ENCODE data around the gene ICAM2. TPM values are rescaled to one million over a fixed set of nuclear protein-coding genes. Genes with fewer than 3 reads are reported as not detected.

ICAM2 gene
- total RNA-seq, 6 donors from 2014 or later: 27.2 to 114 (median 82.0) TPM

- ATAC-seq (ENCODE audit: low FRiP score in 2 of 2) (peak in 1 of 2 donors; percentile 22), DNase-seq (peak in 1 of 2 donors; percentile 42)
- Histone ChIP-seq H3K4me1 (peaks cover 0 to 16% (median 4%) of the 10 kb centered on the region in 4 donors), H3K27ac (peak overlapping the region in 2 of 4 donors; percentile 34 to 56), H3K4me3 (no peak overlapping the region), H3K9me3 (no peaks in the 10 kb centered on the region), H3K36me3 (peaks cover 8 to 75% (median 32%) of the 10 kb centered on the region in 4 donors), H3K27me3 (no peaks in the 10 kb centered on the region)
- TF ChIP-seq POLR2A (IDR thresholded peaks at IDR 0.05) (peak in 1 of 4 donors; percentile 35), EP300 (IDR thresholded peaks at IDR 0.05) (no peak)
- WGBS, 2 donors: 77 to 86% methylated on average over 5 of the region's 5 CpGs
These were observed 42.7 kb upstream of the ICAM2 start for GRCh38 chr17:64063088-64063487.

DNA sequence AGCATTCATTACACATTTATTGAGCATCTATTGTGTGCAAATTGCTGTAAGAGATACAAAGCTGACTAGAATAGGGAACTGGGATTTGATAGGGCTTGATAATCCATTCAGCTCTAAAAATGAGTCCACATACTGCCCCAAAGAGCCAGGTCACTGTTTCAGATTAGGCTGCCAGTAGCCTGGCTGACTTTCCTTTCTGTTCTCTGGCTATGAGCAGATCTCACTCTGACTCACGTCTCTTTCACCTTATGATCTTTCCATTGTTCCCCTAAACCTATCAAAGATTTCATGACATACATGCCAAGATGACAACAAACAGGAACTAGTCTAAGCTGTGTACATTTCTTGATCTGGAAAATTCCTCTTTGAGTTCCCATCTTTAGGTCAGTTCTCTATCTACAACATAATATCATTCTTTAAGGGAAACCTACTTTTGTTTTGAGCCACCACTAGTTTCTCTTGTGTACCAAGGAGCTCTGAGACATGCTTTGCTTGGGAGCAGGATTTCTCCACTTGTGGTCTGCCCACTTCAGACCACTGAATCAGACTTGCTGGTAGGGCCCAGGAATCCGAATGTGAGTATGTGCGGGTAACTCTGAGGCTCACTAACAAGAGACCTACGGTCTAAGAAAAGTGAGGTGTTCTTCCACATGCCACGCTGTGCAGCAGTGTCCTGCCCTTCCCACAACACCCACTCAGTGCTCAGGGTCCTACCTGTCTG, 40.9 kb upstream of the ICAM2 start:
- H3K27me3 ChIP-seq: no peaks in the 10 kb centered on the region
- H3K4me1 ChIP-seq: peaks cover 0 to 16% (median 4%) of the 10 kb centered on the region in 4 donors
- H3K9me3 ChIP-seq: no peaks in the 10 kb centered on the region
- WGBS, 2 donors: 91 to 94% methylated on average over 5 of the region's 5 CpGs
- H3K36me3 ChIP-seq: peaks cover 9 to 80% (median 36%) of the 10 kb centered on the region in 4 donors
- H3K27ac ChIP-seq: peak overlapping the region in 3 of 4 donors; percentile 5 to 54 (median 8)
- TF ChIP-seq CTCF (IDR thresholded peaks at IDR 0.05) (no peak), POLR2A (IDR thresholded peaks at IDR 0.05) (peak in 1 of 4 donors; percentile 9), EP300 (IDR thresholded peaks at IDR 0.05) (no peak), POLR2AphosphoS5 (IDR thresholded peaks at IDR 0.05) (no peak)
- DNase-seq (peak in 1 of 2 donors; percentile 6), ATAC-seq (ENCODE audit: low FRiP score in 2 of 2) (no peak)
- no peak overlapping the region for H3K4me3 ChIP-seq

DNA sequence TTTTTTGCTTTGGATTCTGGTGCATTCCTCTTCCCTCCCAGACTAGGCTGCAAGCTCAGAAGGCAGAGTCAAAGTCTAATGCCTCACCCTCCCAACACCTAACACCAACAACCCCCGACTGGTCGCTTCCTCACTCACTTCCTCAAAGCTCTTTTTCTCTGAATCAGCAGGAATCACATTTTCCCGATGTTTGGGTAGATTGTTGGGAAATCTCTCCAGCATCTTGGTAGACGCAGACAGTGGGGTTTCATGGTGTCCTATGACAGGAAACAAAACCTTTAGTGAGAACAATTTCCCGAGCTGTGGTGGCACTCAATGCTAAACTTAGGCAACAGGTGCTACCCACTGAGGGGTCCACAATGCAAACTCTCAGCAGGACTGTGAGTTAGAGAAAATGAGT, 39.9 kb upstream of the ICAM2 start:
- ATAC-seq (ENCODE audit: low FRiP score in 2 of 2) (no peak), DNase-seq (peak in 1 of 2 donors; percentile 23)
- Histone ChIP-seq H3K27ac (peak overlapping the region in 1 of 4 donors; percentile 48), H3K4me3 (no peak overlapping the region), H3K36me3 (peaks cover 9 to 82% (median 42%) of the 10 kb centered on the region in 4 donors), H3K27me3 (no peaks in the 10 kb centered on the region), H3K4me1 (peaks cover 0 to 16% (median 4%) of the 10 kb centered on the region in 4 donors), H3K9me3 (no peaks in the 10 kb centered on the region)
- WGBS, 2 donors: 59 to 76% methylated on average over 5 of the region's 5 CpGs
- TF ChIP-seq EP300 (IDR thresholded peaks at IDR 0.05) (no peak), POLR2A (IDR thresholded peaks at IDR 0.05) (peak in 1 of 4 donors; percentile 7), CTCF (IDR thresholded peaks at IDR 0.05) (no peak), POLR2AphosphoS5 (IDR thresholded peaks at IDR 0.05) (no peak)

DNA sequence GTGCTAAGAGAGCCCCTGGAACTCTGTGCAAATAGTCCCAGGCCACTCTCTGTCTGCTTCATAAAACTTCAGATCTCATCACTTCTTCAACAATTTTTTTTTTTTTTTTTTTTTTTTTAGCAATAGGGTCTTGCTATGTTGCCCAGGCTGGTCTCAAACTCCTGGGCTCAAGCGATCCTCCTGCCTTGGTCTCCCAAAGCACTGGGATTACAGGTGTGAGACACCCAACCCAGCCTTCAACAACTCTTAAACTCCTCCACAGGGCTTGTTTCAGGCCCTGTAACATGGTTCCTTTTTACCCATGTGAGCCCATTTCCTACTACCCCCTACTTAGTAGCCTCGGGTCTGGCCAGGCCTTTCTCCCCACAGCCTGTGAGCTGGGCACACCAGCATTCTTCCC, 39.3 kb upstream of the ICAM2 start:
- no peaks in the 10 kb centered on the region for H3K9me3 ChIP-seq
- H3K36me3 ChIP-seq: peaks cover 9 to 83% (median 46%) of the 10 kb centered on the region in 4 donors
- no peak overlapping the region for H3K4me3 ChIP-seq
- peak overlapping the region in 1 of 4 donors; percentile 43 for H3K27ac ChIP-seq
- DNase-seq: peak in 1 of 2 donors; percentile 11
- H3K27me3 ChIP-seq: no peaks in the 10 kb centered on the region
- H3K4me1 ChIP-seq: peaks cover 0 to 16% (median 4%) of the 10 kb centered on the region in 4 donors
- no peak for TF ChIP-seq EP300 (IDR thresholded peaks at IDR 0.05)
- WGBS, 2 donors: 100% methylated on average over 2 of the region's 2 CpGs
- no peak for ATAC-seq (ENCODE audit: low FRiP score in 2 of 2)

DNA sequence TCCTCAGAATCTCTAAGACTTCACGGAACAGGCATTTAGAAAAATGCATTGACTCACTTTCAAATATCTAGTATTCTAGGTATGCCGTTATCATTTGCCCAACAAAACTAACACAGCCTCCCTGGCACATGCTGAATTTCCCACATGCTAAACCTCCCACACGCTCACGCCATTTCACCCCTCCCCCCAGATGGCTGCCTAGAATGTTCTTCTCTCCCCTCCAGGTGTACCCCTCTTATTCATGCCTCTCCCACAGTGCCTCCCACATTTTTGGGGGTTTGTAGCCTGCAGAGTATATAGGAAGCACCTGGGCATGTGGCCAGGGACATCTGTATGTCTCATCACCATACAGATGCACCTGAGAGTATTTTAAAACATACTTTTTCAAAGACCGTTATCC, 38.2 kb upstream of the ICAM2 start:
- peaks cover 0 to 9% (median 2%) of the 10 kb centered on the region in 4 donors for H3K4me1 ChIP-seq
- no peaks in the 10 kb centered on the region for H3K27me3 ChIP-seq
- H3K9me3 ChIP-seq: no peaks in the 10 kb centered on the region
- no peak overlapping the region for H3K27ac ChIP-seq
- TF ChIP-seq CTCF (IDR thresholded peaks at IDR 0.05) (no peak), POLR2A (IDR thresholded peaks at IDR 0.05) (no peak), EP300 (IDR thresholded peaks at IDR 0.05) (no peak), POLR2AphosphoS5 (IDR thresholded peaks at IDR 0.05) (no peak)
- DNase-seq (no peak), ATAC-seq (ENCODE audit: low FRiP score in 2 of 2) (no peak)
- WGBS, 2 donors: 88 to 93% methylated on average over 5 of the region's 5 CpGs
- H3K4me3 ChIP-seq: no peak overlapping the region
- H3K36me3 ChIP-seq: peaks cover 16 to 85% (median 58%) of the 10 kb centered on the region in 4 donors
